SU-DHL-6 (cell line): ENCODE measurements around the gene CYYR1.

Experiments
- EZH2phosphoT487 ChIP-seq: fragments of 200-600 bp; sonication (generic), shearing (Covaris generic); conservative IDR thresholded peaks from 2 replicates; pipeline ENCODE4 v1.6.1; 2018; ENCODE audit warnings: mild to moderate bottlenecking, antibody characterized with exemption, low read length, moderate library complexity, mixed read lengths
- TF ChIP-seq, protein P1 (sequence below): fragments of 200-600 bp; sonication (generic); IDR thresholded peaks from one replicate; pipeline ENCODE4 v1.5.1; 2017; ENCODE audit warnings: antibody characterized with exemption, mild to moderate bottlenecking, low read length, moderate library complexity; ENCODE audit not compliant: insufficient read depth, poor library complexity, severe bottlenecking

- TF ChIP-seq, protein P1, sequence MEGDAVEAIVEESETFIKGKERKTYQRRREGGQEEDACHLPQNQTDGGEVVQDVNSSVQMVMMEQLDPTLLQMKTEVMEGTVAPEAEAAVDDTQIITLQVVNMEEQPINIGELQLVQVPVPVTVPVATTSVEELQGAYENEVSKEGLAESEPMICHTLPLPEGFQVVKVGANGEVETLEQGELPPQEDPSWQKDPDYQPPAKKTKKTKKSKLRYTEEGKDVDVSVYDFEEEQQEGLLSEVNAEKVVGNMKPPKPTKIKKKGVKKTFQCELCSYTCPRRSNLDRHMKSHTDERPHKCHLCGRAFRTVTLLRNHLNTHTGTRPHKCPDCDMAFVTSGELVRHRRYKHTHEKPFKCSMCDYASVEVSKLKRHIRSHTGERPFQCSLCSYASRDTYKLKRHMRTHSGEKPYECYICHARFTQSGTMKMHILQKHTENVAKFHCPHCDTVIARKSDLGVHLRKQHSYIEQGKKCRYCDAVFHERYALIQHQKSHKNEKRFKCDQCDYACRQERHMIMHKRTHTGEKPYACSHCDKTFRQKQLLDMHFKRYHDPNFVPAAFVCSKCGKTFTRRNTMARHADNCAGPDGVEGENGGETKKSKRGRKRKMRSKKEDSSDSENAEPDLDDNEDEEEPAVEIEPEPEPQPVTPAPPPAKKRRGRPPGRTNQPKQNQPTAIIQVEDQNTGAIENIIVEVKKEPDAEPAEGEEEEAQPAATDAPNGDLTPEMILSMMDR = no peak
- no peak for TF ChIP-seq EZH2phosphoT487
Observed at GRCh38 chr21:26591543-26591942, 18.5 kb upstream of the CYYR1 start.
